ENCODE measurements around the gene LRRC63.
"Not testable (repeated sequence)": the region's sequence is repeated elsewhere in the genome, so short reads cannot be mapped to it uniquely, and the experiment has no call there.

Gene LRRC63

DNA sequence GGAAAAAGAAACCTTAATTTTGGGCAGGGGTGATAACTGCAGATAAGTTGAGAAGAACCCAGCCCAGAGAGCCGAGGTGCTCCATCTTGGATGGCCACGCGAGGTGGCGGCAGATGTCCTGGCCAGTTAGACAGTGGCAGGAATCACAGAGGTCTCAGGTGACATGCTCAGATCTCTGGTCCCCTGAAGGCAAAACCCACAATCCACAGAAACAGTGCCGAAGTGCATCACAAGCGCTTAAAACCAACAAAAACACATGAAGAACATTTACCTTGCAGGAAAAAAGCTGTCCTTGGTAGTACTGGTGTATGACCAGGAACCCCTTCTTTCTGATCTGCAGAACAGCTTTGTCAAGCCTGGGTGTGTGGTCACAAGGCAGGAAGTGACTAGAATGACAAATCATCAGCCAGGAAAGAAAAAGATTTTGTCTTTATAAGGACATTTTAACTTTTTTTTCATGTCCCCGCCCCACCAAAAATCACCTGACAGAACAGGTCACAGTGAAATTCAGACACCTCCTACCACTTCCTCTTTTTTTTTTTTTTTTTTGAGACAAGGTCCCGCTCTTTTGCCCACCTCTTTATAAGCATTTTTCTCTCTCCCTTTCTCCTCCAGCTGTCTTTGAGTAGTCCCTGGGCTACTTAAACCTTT, 29.8 kb upstream of the LRRC63 start, which contains the start of gene LCP1:
LCP1 (minus strand) TSS at position 338 of the 651 bp plus-strand sequence. CDS start 22,515 bp downstream, outside the sequence.
- DNase-seq, result peak; percentile 79 to 80

DNA sequence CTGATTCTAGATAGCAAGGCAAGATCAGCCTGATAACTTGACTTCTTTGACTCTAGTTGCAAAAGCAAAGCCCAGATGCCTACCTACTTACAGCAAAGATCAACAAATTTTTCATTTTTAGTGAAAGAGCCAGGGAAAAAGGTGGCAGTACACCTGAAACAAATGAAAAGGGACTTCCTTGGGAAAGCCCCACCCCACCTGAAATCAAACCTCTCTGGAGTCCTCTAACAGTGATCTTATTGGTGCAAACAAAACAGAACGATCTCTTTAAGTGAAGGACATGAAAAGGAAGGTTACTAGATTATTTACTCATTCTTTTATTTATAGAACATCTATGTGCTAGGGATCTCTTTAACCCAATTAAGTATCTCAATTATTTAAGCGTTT, 29.2 kb upstream of the LRRC63 start:
- no peak for DNase-seq

DNA sequence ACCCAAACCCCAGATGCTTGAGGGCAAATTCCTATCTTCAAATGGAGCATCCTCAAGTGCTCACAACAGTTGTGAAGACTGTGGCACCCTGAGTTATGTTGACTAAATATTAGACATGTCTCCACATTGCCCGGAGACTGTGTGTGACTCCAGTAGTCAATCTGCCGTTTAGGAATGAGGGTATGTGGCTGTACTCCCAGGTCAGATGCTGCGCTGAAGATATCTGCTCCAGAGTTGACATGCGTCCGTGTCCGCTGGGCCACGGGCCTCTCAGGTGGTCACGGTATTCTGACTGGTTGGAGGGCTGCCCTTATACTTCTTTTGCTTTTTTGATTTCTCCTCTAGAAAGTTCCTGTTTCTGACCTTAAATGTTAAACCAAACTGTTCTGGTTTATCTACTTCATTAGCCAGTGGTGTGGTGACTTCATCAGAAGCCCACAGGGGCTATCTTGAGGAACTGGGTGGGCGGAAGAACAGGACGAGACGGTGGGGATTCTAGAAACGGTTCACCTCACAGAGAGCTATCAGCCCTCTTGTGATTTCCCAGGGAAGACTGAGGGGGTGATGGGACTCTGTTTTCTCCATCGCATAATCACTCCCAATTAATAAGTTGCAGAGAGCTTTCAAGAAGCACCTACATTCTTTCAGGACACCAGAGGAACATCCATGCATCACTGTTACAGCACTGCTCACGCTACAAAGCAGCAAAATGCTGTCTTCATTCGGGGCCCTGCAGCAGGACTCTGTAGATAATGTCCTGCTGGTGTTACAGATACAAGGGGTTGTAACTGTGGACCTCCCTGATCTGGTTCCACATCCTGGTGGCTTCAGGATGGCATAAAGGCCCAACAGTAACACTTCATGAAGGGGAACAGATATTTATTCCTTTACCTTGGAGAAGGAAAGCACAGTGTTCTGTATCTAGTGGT, 28.4 kb upstream of the LRRC63 start:
- DNase-seq, result no peak

DNA sequence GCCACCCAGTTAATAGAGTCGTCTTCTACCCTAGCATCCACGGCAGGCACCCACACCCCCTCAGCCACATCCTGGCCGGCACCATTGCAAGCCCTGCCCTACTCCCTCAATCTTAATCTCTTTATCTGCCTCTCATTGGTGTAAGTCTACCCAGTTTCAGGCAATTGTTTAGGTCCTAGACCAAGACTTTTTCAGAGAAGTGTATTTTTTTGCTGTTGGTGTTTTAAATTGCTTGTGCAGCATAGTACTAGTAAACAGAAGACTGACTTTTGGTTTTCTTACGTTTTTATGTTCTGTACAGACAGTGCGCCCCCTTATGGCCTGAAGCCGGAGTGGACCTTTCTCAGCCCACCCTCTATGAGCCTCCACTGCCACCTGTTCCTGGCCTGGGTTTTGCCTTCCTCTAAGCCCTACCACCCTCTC, 27.4 kb upstream of the LRRC63 start:
- DNase-seq, result peak; percentile 82 to 85

DNA sequence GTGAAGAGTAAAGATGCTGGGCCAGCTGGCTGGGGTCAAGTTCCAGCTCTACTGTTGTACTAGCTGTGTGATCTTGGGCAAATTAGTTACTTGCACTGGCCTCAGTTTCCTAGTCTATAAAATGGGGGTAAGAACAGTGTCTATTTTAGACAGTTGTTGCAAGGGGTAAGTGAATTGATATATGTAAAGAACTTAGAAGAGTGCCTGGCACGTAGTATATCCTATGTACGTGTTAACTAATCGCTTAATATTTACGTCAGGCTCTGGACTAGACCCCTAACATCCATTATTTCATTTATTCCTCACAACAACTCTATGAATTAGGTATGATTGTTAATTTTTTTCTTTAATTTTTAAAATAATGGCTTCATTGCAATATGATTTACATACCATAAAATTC, 26.1 kb upstream of the LRRC63 start:
- no peak for DNase-seq

DNA sequence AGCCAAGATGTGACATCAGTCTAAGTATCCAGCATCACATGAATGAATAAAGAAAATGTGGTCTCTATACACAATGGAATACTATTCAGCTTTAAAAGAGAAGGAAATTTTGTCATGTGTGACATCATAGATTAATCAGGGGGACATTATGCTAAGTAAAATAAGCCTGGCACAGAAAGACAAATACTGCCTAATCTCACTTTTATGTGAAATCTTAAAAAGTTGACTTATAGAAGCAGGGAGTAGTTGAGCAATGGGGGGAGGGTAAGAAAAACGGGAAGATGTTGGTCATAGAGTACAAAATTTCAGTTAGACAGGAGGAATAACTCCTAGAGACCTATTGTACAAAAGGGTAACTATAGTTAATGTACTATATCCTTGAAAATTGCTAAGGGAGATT, 19.3 kb upstream of the LRRC63 start:
- no peak for DNase-seq

DNA sequence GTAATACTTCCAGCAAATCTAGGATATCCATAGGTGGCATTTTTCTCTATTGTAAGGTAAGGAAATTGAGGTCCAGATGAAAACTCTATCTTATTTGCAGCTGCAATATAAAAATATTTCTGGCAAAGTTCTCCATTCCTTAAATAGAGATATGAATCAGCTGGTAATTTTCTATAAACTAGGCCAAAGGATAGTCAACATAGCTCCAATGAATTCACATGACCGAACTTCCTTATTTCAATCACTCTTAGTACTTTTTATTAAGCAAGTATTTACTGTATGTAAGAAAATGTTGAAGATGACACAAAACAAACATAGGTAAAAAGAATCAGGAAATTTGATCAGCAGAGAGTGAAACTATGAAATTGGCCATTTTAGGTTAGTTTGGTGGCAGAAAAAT, 16.7 kb upstream of the LRRC63 start:
- no peak for DNase-seq

DNA sequence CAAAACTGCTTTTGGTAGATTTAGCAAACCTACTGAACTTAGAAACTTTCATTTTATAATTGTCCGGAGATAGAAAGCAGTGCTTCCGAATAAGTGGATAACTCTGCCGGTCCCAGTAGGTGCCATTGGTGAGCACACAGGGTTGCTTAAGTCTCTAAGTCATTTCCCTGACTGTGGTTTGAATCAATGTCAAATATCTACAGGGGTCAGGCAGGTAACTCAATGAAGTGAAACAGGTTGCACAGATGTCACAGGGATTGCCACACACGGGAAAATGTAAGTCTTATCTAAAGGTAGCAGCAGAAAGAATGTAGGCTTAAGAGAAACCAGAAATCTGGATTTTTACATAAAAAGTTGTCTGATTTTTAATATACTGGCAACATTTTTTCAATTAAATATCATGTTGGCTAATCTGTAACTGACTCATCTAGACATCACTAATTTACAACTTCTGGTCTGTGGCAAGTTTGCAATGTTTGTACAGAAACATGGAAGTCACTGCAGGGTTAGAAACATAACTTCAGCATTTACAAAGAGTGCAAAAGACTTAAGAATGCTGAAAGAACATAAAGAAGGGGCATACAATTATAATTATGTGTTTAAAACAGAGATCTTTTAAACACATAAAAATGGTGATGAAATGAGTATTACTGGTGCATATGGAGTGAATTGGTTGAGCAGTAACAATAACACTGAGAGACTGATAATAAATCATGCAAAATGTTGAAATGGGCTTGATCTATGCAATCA, 14.3 kb upstream of the LRRC63 start:
- DNase-seq, result no peak

DNA sequence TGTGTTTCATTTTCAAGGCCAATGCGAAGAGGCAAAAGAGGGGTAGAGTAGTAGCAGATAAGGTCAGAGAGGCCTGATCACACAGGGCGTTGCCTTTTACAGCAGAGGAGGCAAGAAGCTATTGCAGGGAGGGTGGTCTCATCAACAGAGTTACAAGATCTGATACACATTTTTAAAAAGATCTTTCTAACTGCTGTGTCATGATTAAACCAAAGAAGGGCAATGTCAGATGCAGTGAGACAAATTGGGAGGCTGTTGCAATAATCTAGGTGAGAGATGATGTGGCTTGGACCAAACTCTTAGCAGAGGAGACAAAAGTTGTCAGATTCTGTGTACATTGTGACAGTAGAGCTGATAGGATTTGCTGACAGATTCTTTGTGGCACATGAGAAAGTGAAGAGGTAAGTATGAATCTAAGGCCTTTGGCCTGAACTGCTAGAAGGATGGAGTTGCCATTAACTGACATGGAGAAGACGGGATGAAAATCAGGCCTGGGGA, 13.0 kb upstream of the LRRC63 start:
- no peak for DNase-seq

DNA sequence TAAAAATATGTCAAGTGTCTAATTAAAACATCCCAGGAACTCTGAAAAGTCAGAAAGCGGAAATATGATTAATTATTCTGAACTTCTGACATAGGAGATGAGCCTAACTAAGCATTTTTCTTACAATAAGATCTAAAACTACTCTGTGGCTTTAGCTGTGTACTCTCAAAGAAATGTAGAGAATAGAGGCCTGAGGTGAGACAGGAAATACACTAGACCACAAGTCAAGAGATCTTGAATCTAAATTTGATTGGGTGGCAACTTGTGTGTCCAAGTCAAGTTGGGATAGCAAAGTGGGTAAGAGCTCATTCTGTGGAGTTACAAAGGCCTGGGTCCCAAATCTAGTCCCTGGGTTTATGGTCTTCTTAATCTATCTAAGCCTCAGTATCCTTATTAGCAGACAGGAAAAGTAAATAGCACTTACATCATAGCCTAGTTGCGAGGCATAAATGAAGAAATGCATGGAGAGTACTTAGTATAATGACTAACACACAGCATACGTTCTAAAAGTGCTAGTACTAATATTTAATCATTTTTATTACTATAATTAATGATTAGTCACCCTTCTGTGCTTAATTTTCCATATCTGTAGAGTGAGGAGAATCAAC, 9.4 kb upstream of the LRRC63 start:
- DNase-seq, result no peak

DNA sequence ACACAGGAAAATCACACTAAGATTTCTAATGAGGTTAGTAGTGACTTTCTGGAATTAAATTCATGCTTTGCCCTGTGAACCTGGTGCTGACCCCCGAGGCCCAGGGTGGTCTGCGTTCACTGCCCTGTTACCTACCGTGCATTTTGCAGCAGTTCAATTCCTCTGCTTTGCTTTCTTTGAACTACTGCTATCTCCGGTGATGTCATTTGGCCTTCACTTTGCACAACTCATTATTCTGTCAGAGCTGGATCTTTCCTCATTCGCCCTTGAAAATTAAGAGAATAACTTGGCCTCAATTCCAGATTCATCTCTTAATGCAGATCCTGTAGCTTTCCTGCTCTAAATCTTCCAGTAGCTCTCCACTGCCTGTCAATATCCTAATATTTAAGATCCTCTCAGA, 8.8 kb upstream of the LRRC63 start:
- DNase-seq, result no peak

DNA sequence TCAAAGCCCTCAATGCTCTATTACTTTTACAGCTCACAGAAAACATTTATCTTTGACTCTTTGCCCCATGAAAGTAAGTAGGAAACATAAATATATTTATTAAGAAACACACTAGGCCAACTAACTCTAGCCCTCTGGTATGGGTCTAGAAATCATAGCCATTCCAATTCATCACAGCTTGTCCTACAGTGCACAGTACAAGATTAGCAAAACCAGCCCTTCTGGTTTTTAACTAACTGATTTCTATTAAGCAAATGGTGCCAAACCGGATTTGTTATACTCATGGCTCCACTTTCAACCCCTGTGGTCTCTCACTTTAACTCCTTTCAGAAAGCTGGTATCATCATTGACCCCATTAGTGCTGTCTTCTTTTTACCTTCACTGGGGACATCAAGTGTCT, 5.6 kb upstream of the LRRC63 start:
- DNase-seq, result no peak

DNA sequence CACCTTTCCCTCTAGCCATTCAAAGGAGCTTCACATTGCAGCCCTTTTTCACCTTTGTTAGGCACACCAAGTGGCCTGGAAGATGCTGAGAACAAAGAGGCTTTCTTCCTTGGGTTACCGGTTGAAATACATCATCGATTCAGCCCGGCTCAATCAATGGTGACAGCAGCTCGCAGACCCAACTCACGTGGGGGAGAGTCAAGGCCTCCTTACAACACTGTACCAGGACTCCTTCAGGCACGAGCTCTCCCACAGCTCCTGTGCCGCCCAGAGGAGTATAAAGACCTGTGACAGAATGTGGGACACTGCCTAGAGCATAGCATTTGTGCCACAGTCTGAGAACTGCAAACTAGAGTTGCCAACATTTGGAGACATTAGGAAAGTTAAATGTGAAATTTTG, 3.9 kb upstream of the LRRC63 start:
- DNase-seq, result no peak

DNA sequence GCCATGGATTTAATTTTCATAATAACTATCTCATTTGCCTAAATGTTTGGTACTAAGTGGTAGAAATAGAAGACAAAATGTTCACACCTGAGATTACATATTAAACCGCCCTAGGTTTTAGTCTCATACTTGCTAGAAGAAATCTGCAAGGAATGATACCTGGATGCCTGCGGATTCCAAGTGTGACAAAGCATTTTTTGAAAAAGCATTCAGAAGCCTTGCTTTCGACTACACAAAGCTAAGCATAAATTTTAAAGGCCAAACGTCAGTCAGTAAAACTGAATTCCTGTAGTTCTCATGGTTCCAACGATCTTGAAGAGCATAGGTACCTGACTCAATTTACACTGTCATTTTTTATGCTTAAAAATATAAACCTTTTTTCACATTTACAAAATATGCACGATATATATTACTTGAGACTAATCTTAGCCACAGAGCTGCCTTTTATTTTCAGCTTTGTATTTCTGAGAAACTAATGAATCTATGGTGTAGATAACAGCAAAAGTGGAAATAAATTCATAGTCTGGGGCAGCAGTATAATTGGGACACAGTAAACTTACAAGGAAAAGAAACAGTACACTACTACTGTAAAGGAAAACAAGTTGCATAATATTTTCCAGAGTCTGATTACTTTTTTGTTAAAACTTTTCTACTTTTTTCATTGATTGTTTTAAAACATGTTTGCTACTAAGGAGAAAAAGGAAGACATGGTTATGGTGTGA, 1.2 kb upstream of the LRRC63 start:
- no peak for DNase-seq

DNA sequence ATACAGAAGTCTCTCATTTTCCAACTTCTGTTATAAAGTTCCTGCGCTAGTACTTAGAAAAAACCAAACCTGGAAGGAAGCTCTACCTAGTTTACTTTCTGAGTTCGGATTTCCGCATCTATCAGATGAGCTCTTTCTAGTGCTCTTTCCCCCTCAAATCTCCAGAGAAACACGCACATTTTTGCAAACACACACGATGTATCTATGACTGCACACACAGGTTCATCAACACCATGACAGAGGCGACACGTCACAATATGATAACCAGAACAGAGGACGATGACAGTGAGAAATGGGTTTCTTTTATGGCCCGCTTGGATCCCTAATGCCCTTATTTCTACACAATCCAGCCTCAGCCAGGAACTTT, 629 bp upstream of the LRRC63 start:
- peak; percentile 32 to 39 for DNase-seq

DNA sequence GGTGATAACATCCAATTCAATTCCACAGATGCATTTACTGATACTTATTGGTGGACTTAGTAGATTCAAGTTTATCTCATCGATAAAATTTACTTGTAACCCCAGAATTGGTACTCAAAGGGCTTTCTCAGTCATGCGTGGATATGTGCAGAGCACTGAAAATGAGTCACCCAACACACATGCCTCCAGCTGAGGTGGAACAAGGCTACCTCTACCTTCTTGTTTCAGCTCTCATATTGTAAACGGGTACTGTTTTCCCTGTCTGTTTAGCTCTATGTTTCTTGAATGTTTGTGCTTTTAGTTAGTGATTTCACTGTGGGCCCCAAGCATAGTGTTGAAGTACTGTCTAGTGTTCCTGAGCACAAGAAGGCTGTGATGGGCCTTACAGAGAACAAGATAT, 1.5 kb downstream of the LRRC63 start:
- DNase-seq, result no peak

DNA sequence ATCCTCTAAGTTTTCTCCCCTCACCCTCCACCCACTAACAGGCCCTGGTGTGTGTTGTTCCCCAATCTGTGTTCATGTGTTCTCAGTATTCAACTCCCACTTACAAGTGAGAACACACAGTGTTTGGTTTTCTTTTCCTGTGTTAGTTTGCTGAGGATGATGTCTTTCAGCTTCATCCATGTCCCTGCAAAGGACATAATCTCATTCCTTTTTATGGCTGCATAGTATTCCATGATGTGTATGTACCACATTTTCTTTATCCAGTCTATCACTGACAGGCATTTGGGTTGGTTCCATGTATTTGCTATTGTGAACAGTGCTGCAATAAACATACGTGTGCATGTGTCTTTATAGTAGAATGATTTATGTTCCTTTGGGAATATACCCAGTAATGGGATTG, 3.0 kb downstream of the LRRC63 start:
- not testable (repeated sequence) for DNase-seq

DNA sequence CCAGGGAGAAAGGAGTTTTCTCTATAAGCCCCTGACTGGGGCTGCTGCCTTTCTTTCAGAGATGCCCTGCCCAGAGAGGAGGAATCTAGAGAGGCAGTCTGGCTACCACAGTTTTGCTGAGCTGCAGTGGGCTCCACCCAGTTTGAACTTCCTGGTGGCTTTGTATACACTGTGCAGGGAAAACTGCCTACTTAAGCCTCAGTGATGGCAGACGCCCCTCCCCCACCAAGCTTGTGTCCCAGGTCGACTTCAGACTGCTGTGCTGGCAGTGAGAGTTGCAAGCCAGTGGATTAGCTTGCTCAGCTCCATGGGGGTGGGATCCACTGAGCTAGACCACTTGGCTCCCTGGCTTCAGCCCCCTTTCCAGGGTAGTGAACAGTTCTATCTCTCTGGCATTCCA, 8.5 kb downstream of the LRRC63 start:
- not testable (repeated sequence) for DNase-seq

DNA sequence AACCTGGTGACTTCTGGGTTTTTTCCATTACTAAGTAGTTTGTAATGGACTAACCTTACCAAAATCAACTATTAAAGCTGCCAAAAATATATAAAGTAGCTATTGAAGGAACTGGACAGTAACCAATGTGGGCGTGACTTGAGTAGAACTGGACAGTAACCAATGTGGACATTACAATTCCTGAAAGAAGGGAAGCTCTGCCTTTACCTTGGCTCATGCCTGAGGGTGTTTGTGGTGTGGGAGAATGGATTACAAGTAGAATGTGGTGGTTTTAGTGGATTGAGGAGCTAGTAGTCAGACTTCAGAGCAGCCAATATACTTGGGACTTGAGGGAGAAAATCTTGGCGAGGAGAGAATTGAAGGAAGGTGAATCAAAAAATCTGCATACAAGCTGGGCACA, 17.5 kb downstream of the LRRC63 start:
- DNase-seq, result no peak

DNA sequence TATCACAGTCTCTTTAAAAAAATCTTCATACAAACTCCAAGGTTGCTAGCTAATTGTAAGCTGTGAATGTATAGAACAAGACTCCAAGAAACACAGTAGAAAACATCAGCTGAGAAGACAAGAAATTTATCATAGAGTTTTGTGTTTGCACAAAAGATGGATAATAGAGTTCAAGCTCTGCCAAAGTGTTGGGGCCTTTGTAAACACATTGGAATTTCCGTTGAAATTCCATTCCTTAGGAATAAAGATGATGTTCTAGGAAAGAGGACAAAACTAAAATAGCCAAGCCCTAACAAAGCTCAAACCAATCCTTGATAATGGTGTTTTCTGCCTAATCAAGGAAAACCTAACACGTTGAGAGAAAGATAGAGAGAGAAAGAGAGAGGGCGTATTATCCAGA, 20.6 kb downstream of the LRRC63 start:
- DNase-seq, result no peak

DNA sequence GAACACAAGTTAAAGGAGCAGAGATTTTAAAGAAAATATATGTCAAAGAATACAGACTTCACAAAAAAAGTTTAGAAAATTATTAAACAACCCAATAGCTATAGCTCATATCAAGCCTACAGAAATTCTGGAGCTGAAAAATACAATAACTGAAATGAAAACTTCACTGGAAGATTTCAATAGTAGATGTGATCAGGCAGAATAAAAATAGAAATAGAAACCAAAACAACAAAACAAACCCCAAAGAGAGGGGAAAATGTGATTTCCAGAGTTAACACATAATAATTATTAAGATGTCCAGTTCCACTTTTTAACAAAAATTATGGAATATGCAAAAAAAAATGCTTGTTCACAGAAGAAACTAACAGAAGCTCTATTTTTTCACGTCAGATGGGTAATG, 23.6 kb downstream of the LRRC63 start:
- no peak for DNase-seq

DNA sequence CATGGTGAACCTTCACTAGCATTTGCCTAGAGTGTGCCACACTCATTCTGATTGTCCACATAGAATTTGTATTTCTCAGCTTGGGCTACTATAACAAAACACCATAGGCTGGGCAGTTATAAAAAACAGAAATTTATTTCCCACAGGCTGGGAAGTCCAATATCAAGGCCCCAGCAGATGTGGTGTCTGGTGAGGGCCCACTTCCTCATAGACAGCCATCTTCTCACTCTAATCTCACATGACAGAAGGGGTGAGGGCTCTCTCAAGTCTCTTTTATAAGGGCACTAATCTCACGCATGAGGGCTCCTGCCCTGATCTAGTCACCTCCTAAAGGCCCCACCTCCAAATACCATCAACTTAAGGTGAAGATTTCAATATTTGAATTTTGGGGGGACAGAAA, 53.6 kb downstream of the LRRC63 start:
- no peak for DNase-seq

Measured in activated T-cell treated with anti-CD3 and anti-CD28 coated beads, Interleukin-2, amount 50 U/mL, for 48 hours (primary cell).